Stimulated activated CD8-positive, alpha-beta memory T cell treated with anti-CD3 and anti-CD28 coated beads, Interleukin-7, amount 100 ng/mL, for 4 hours (primary cell): Measurements from ENCODE around the gene MYPN.
"Not testable (repeated sequence)": the region's sequence is repeated elsewhere in the genome, so short reads cannot be mapped to it uniquely, and the experiment has no call there.

Source experiments
- DNase-seq, 2 donors: peaks; one replicate each; pipeline ENCODE4 v3.0.0-alpha.2; 2020; ENCODE audit warnings: low read depth in 2 of 2

The MYPN gene, protein sequence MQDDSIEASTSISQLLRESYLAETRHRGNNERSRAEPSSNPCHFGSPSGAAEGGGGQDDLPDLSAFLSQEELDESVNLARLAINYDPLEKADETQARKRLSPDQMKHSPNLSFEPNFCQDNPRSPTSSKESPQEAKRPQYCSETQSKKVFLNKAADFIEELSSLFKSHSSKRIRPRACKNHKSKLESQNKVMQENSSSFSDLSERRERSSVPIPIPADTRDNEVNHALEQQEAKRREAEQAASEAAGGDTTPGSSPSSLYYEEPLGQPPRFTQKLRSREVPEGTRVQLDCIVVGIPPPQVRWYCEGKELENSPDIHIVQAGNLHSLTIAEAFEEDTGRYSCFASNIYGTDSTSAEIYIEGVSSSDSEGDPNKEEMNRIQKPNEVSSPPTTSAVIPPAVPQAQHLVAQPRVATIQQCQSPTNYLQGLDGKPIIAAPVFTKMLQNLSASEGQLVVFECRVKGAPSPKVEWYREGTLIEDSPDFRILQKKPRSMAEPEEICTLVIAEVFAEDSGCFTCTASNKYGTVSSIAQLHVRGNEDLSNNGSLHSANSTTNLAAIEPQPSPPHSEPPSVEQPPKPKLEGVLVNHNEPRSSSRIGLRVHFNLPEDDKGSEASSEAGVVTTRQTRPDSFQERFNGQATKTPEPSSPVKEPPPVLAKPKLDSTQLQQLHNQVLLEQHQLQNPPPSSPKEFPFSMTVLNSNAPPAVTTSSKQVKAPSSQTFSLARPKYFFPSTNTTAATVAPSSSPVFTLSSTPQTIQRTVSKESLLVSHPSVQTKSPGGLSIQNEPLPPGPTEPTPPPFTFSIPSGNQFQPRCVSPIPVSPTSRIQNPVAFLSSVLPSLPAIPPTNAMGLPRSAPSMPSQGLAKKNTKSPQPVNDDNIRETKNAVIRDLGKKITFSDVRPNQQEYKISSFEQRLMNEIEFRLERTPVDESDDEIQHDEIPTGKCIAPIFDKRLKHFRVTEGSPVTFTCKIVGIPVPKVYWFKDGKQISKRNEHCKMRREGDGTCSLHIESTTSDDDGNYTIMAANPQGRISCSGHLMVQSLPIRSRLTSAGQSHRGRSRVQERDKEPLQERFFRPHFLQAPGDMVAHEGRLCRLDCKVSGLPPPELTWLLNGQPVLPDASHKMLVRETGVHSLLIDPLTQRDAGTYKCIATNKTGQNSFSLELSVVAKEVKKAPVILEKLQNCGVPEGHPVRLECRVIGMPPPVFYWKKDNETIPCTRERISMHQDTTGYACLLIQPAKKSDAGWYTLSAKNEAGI (N-terminal part only)

DNA sequence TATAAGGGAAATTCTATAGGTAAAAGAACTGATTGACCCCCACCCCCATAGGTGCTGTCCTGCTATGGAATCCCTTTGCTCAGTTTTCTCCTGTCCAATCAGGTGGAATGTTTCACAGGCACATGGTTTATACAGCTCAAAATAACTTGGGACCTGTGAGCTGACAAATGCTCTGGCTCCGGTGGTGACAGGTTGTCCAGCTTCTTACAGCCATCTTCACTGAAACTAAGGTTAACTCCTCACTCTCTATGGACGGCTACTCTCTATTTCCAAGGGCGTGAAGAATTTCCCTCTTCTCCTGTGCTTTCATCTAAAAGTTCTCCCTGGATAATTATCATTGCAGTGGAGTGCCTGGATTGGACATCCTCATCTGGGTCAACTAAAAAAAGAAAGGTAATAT is at the start of gene MYPN:
Gene MYPN, plus strand, starts transcription at position 158 of the 400 bp plus-strand sequence. CDS start 11,951 bp downstream, outside the sequence.
- no peak for DNase-seq

- no peak for DNase-seq
These were observed 42.3 kb upstream of the MYPN start for GRCh38 chr10:68067029-68067428.

- no peak for DNase-seq
These were observed 41.8 kb upstream of the MYPN start for GRCh38 chr10:68067508-68067907.

DNA sequence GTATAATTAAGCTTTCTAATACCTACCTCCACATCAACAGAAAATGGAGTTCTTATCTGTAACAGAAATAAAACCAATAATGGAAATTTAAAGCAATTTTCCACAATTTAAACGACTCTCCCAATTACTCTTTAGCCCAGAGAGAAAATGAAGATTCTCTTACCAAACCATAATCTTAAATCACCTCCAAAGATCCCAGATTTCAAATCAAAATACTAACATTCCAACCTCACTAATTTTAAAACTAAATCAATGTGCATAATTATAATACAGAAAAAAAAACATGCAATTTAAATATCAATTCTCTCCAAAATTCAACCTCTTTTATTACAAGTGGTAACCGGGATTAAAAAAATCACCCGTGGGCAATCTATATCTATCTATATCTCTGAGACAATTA is 35.7 kb upstream of the MYPN start:
- DNase-seq: no peak

DNA sequence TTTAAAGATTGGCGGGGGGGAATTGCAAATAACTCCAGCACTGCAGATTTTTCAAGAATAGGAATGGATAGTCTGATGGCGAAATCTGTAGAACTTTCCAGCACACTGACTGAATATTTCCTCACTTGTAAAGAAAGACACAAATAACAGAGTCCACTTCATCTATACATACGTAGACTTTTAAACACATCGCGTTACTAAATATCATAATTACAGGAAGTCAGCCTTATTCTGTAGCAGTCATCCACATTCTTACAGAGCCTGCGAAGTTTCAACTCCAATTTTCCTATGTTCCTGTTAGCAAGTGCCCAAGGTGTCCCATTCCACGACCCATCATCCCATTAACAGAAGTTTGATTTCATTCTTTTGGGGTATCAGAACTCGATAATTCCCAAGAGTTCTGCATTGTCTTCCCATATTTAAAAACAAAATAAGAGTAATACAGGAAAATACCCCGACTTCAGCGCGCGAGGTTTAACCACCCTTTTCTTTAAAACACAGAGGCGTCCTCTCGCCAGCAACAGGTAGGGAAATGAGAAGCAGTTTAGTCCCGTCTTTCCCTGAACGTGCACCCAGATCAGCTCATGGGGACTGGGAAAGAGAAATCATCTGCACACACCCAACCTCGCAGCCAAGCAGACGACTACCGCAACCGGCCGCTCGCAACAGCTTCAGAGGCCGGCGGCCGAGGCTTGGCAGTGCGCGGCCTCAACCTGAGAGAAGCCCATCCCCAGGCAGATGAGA is 35.1 kb upstream of the MYPN start:
- DNase-seq: no peak

- peak; percentile 79 to 88 for DNase-seq
These were observed 34.3 kb upstream of the MYPN start, which contains the start of gene HERC4 for GRCh38 chr10:68074775-68075549. Gene HERC4, minus strand, starts transcription at chr10:68075283. Its CDS starts 2,175 bp downstream, at chr10:68073108.

- DNase-seq: no peak
These were observed 33.7 kb upstream of the MYPN start for GRCh38 chr10:68075550-68076004.

DNA sequence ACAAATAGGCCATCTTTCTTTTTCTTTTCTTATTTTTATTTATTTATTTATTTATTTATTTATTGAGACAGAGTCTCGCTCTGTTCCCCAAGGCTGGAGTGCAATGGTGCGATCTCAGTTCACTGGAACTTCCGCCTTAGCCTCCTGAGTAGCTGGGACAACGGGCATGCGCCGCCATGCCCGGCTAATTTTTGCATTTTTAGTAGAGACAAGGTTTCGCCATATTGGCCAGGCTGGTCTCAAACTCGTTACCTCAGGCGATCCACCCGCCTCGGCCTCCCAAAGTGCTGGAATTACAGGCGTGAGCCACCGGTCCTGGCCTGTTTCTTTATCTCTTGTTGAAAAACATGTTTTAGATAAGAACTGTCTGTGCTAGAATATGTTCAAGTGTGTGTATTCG is 33.2 kb upstream of the MYPN start:
- DNase-seq: not testable (repeated sequence)

DNA sequence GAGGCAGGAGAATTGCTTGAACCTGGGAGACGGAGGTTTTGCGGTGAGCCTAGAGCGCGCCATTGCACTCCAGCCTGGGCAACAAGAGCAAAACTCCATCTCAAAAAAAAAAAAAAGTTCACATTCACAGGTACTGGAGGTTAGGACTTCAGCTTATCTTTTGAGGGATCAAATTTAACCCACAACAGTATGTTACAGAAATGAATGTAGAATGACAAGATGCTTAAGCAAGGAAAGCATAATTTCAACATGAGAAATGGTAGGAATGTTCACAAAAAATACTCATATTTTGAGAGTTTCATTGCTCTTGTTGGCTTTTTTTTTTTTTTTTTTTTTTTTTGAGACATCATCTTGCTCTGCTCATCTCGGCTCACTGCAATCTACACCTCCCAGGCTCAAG is 32.3 kb upstream of the MYPN start:
- no peak for DNase-seq

DNA sequence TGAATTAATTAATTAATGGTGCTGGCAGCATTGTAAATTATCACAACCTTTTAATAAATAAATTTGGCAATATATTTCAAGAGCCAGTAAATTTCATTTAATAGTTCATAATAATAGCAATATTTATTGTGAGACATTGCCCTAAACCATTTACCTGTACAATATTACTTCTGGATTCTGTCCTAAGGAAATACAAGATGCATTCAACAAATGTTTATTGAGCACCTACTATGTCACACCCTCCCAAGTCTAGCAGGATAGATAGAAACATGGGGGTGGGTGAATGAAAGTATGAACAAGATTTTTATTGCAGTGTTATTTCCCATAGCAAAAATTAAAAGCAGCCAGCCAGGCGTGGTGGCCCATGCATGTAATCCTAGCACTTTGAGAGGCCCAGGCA is 29.9 kb upstream of the MYPN start:
- DNase-seq: no peak

GRCh38 chr10:68080853-68081431 is 28.3 kb upstream of the MYPN start:
- DNase-seq: no peak

GRCh38 chr10:68081916-68082315 is 27.4 kb upstream of the MYPN start:
- DNase-seq: no peak

GRCh38 chr10:68082872-68083271 is 26.4 kb upstream of the MYPN start:
- no peak for DNase-seq

- DNase-seq: no peak
These were observed 25.3 kb upstream of the MYPN start for GRCh38 chr10:68083953-68084352.

- DNase-seq: no peak
These were observed 24.8 kb upstream of the MYPN start for GRCh38 chr10:68084469-68084868.

- DNase-seq: no peak
These were observed 23.3 kb upstream of the MYPN start for GRCh38 chr10:68086011-68086410.

- DNase-seq: no peak
These were observed 22.2 kb upstream of the MYPN start for GRCh38 chr10:68086910-68087684.

GRCh38 chr10:68087685-68088401 is 21.4 kb upstream of the MYPN start:
- DNase-seq: no peak
